HepG2 (cell line): Measurements from ENCODE around the gene CCDC142. TPM values are rescaled to one million over a fixed set of nuclear protein-coding genes. Genes with fewer than 3 reads are reported as not detected.

Experiments used
- AKNA ChIP-seq: sonication (generic); formaldehyde crosslinking; IDR thresholded peaks from 2 replicates; pipeline ENCODE4 v1.4.0; 2020; ENCODE audit warnings: missing genetic modification reagents, borderline replicate concordance
- BHLHE40 ChIP-seq: IDR thresholded peaks from 2 replicates; pipeline ENCODE4 v1.6.1; 2011; ENCODE audit warnings: low read length, improper control_type of control experiment
- BRCA1 ChIP-seq: sonication (generic); formaldehyde crosslinking; IDR thresholded peaks from 2 replicates; pipeline ENCODE4 v1.4.0; 2020; ENCODE audit warnings: missing genetic modification reagents
- CREB3 ChIP-seq: sonication (generic); formaldehyde crosslinking; IDR thresholded peaks from 2 replicates; pipeline ENCODE4 v1.5.0; 2020; ENCODE audit warnings: missing genetic modification reagents
- FOXJ3 ChIP-seq: sonication (generic); formaldehyde crosslinking; IDR thresholded peaks from 2 replicates; pipeline ENCODE4 v1.4.0; 2020; ENCODE audit warnings: missing genetic modification reagents, mild to moderate bottlenecking, borderline replicate concordance
- FOXM1 ChIP-seq: sonication (generic); formaldehyde crosslinking; IDR thresholded peaks from 2 replicates; pipeline ENCODE4 v1.5.0; 2020; ENCODE audit warnings: missing genetic modification reagents
- HNF1B ChIP-seq: sonication (generic); formaldehyde crosslinking; IDR thresholded peaks from 2 replicates; pipeline ENCODE4 v1.5.1; 2020; ENCODE audit warnings: mild to moderate bottlenecking, moderate library complexity, missing genetic modification reagents
- MXD3 ChIP-seq: IDR thresholded peaks from 2 replicates; pipeline ENCODE4 v1.6.1; 2016; ENCODE audit warnings: mild to moderate bottlenecking, missing biosample characterization, missing genetic modification reagents
- SOX13 ChIP-seq, 3 experiments: fragments of 450-650 bp in 1 of 3; sonication (generic) in 1 of 3; formaldehyde crosslinking in 1 of 3; IDR thresholded peaks in 2 of 3; conservative IDR thresholded peaks in 1 of 3; 2 replicates each; pipeline versions ENCODE4 v1.5.0 to v1.6.1; 2016 to 2020; ENCODE audit warnings: antibody characterized with exemption in 1 of 3, mild to moderate bottlenecking in 1 of 3, missing compliant biosample characterization in 1 of 3, missing genetic modification reagents in 1 of 3, moderate library complexity in 1 of 3
- SYNCRIP ChIP-seq: fragments of 200-400 bp; formaldehyde crosslinking; IDR thresholded peaks from 2 replicates; pipeline ENCODE4 v1.6.1; 2018; ENCODE audit warnings: mild to moderate bottlenecking, low read depth, low read length; ENCODE audit not compliant: insufficient read depth
- XRCC5 ChIP-seq: fragments of 200-400 bp; formaldehyde crosslinking; optimal IDR thresholded peaks from 2 replicates; pipeline ENCODE3; 2017; ENCODE audit warnings: mild to moderate bottlenecking, low read length
- ZBTB37 ChIP-seq: sonication (generic); formaldehyde crosslinking; IDR thresholded peaks from 2 replicates; pipeline ENCODE4 v1.4.0; 2020; ENCODE audit warnings: mild to moderate bottlenecking, missing genetic modification reagents
- ZNF274 ChIP-seq: sonication (generic); formaldehyde crosslinking; IDR thresholded peaks from 2 replicates; pipeline ENCODE4 v1.5.1; 2020; ENCODE audit warnings: mild to moderate bottlenecking, missing genetic modification reagents
- ZNF343 ChIP-seq: sonication (generic); formaldehyde crosslinking; IDR thresholded peaks from 2 replicates; pipeline ENCODE4 v1.4.0; 2020; ENCODE audit warnings: mild to moderate bottlenecking, missing genetic modification reagents
- ZNF513 ChIP-seq: sonication (generic); formaldehyde crosslinking; conservative IDR thresholded peaks from 2 replicates; pipeline ENCODE4 v1.5.0; 2020; ENCODE audit warnings: missing genetic modification reagents
- polyA plus RNA-seq, 8 experiments: library from polyadenylated mRNA; depleted of rRNA in 3 of 8; stranded (reverse) in 7 of 8; unstranded in 1 of 8; fragments of >200 nt; fragmentation: Illumina TruSeq in 4 of 8; extraction: Trizol in 4 of 8; gene quantifications; 2 replicates each; pipeline versions ENCODE4 v1.2.1 to v1.2.3, GENCODE V29; 2011 to 2016; ENCODE audit warnings: low read depth in 4 of 8, missing spikeins in 1 of 8, mixed read lengths in 1 of 8; ENCODE audit not compliant: insufficient read depth in 1 of 8
- total RNA-seq, 5 experiments: library from RNA; depleted of rRNA; stranded (reverse); fragments of >200 nt; fragmentation: Illumina TruSeq; extraction: Trizol; gene quantifications; 2 replicates each; pipeline ENCODE4 v1.2.3, GENCODE V29; 2016; ENCODE audit warnings: low read depth in 1 of 5

CCDC142 gene
- total and polyA plus RNA-seq, 2 of the 13 experiments (the other 11 are each of a cell fraction or from before 2014, with no cell fraction given), result 14.7 to 30.4 TPM

- TF ChIP-seq ZBTB37 (CRISPR knock-in tag), result no peak
- peak; percentile 87 for TF ChIP-seq XRCC5
- TF ChIP-seq SOX13 (IDR thresholded peaks at IDR 0.05), result no peak; the same call in 1 of the 2 replicates
- TF ChIP-seq SOX13 (CRISPR knock-in tag; conservative IDR thresholded peaks at IDR 0.05 in 1 of 2, IDR thresholded peaks at IDR 0.05 in 1 of 2), result peak in 1 of 2 experiments; percentile 46; a peak in 1 of 4 replicates
- TF ChIP-seq BRCA1, result 0 out of 2 replicates have a peak, but pooled peaks have one; percentile 72
- no peak for TF ChIP-seq SYNCRIP
- TF ChIP-seq ZNF274 (CRISPR knock-in tag), result peak; percentile 80
- no peak; the same call in 1 of the 2 replicates for TF ChIP-seq AKNA (CRISPR knock-in tag)
- peak; percentile 97 for TF ChIP-seq HNF1B (CRISPR knock-in tag)
- peak; percentile 30; the same call in 1 of the 2 replicates for TF ChIP-seq ZNF343
- peak; percentile 83; the same call in 1 of the 2 replicates for TF ChIP-seq FOXM1 (CRISPR knock-in tag)
- 0 out of 2 replicates have a peak, but pooled peaks have one; percentile 52 for TF ChIP-seq FOXJ3 (CRISPR knock-in tag)
- TF ChIP-seq MXD3 (CRISPR knock-in tag), result peak; percentile 80
- TF ChIP-seq ZNF513 (CRISPR knock-in tag), result no peak; the same call in 1 of the 2 replicates
- peak; percentile 51; the same call in 1 of the 2 replicates for TF ChIP-seq CREB3 (CRISPR knock-in tag)
- TF ChIP-seq BHLHE40, result no peak
These were observed 40.9 kb downstream of the CCDC142 start, which contains the start of gene RTKN (continued) for GRCh38 chr2:74441690-74442482.
